ENCODE data around the gene CNN3.

Gene CNN3

DNA sequence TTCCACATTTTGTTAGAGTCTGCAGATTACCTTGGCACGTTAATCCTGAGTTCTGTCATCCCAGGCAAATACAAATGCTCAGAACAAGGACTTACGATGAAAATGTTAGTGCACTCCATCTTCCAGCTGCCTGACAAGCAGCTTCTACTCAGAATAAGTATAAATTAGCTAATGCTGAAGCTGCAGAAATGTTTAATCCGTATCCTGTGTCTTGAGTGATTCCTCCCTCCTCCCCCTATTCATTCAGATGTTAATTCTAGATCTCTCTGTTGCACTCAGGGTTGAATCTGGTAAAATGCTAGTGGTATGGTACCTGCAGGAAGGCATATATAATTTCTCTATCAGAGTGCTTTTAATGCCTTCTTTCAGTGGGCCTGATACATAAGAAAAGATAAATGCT lies 39.8 kb downstream of the CNN3 start:
- no peak for DNase-seq

DNA sequence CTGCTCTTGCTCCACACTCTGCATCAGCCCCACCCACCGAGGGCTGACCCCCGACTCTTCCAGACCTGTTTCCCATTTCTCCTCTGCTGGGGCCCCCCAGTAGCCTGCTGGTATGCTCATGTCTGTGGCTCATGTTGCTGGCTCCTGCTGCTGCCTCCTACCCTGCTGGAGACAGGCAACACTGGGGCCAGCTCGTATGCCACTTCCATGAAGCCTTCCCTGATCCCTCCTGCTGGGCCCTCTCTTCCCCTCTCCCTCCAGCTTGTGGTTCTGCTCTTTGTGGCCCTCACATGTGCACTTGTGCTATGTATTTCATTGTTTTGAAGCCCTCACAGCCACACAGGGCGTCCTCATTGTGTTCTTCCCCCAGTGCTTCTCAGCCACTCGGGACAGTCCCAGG lies 40.5 kb downstream of the CNN3 start:
- no peak for DNase-seq

DNA sequence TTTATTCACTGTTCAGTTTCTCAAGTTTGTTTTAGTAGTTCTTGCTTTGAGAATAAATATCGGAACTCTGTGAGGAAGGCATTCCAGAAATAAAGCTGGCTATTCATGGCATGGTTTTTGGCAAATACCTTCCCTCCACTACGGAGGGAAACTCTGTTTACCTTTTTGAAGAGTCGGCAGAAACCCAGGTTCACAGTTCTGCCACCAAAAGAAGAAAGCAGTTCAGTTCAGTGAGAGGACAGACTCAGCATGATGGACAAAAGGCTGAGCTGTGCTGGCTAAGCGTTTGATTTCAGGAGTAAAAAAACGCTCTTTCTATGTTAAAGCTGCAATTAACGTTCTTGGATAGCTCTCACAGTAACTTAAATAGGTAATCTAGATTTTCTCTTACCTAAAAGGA lies 42.4 kb downstream of the CNN3 start:
- no peak for DNase-seq

GRCh38 chr1:94884106-94884505 lies 42.8 kb downstream of the CNN3 start:
- DNase-seq = no peak

- DNase-seq = peak; percentile 24
These were observed 43.2 kb downstream of the CNN3 start for GRCh38 chr1:94883691-94884090.

DNA sequence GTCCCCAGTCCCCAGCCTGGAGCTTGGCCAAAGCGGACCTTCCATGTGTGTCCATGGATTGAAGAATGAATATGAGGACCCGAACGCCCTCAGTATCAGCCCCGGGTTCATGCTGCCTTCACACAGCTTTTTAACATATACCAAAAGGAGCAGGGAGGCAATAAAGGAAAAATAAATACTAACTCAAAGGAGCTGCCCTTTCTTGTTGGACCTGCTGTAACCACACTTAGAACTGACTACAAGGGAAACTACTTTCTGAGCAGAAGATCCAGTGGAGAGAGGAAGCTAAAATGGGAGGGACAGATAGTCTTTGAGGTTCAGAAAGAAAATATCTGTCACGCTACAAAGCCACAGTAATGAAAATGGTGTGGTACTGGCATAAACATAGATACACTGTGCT lies 48.6 kb downstream of the CNN3 start:
- DNase-seq = no peak

DNA sequence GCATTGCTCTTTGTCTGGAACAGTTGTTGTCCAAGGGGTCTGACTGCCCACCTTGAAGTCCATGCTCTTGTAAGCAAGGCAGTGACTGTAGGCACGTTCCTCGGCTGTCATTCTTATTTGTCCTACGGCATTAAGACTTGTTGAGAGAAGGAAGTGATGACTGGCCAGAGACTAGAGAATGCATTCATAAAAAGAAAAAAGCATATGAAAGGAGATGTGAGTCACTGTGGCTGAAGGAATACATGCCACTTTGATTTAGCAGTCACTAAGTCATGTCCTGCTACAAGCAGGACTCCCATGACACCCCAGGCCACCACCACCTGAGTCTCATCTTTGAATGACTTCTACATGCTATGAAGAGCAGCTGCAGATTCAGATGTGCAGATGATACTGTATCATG lies 50.5 kb downstream of the CNN3 start:
- no peak for DNase-seq

DNA sequence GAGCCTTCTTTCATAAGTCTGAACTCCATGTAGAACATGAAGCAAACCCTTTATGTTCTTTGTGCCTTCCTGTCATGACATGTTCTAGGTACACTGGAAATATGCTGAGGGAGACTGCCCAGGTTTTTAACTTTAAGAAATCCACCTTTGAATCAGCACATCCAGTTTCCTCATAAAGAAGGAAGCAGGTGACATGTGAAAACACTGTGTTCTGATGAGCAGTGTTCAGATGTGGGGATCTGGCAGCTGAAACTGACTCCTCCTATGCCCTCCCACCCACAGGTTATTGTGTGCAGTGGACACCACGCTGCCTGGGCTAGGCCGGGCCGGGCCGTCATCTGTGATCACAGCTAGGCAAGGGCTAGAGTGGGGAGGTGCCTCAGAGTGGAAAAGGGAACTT lies 51.1 kb downstream of the CNN3 start:
- no peak for DNase-seq

- no peak for DNase-seq
These were observed 52.5 kb downstream of the CNN3 start for GRCh38 chr1:94874423-94874822.

- no peak for DNase-seq
These were observed 53.2 kb downstream of the CNN3 start for GRCh38 chr1:94873520-94874351.

- DNase-seq = no peak
These were observed 54.0 kb downstream of the CNN3 start for GRCh38 chr1:94872771-94873495.

- DNase-seq = no peak
These were observed 55.9 kb downstream of the CNN3 start for GRCh38 chr1:94871031-94871430.

- no peak for DNase-seq
These were observed 60.6 kb downstream of the CNN3 start for GRCh38 chr1:94866164-94866807.

- DNase-seq = no peak
These were observed 61.5 kb downstream of the CNN3 start for GRCh38 chr1:94865360-94865759.

- no peak for DNase-seq
These were observed 62.1 kb downstream of the CNN3 start for GRCh38 chr1:94864821-94865220.

DNA sequence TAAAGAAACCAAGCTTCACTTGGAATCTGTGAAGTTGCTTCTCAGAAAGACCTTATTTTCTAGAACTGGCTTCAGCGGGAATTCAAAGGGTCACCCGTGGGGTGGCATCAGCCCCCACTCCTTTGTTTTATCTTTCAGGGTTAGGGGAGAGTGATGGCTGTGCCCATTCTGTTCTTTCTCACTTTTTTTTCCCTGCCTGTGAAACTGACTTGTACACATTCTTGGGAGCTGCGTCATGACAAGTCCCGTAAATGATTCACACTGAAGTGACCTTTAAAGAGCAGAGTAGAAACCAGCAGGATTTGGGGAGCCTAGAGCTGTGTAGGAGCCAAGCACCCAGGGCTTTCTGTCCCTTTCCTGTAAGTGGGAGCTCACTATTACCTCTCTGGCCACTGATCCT lies 63.0 kb downstream of the CNN3 start:
- no peak for DNase-seq

GRCh38 chr1:94863297-94863911 lies 63.5 kb downstream of the CNN3 start:
- DNase-seq = no peak

DNA sequence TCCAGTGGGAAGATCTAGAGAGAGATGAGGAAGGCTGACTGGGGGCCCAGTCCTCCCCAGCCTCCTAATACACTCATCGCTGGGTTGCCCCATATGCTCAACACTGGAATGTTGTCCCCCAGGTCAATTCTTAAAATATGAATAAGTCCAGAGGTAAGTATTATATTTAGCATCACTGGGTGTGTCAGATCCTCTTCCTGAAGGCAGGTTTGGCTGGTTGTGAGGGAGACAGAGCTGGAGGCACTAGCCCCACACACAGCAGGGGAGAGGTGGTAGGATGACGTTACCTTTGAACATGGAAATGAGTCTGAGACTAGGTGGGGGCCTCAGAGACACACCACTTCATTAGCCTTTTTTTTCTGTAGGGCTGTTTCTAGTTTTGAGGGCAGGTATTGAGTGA lies 64.2 kb downstream of the CNN3 start:
- no peak for DNase-seq

DNA sequence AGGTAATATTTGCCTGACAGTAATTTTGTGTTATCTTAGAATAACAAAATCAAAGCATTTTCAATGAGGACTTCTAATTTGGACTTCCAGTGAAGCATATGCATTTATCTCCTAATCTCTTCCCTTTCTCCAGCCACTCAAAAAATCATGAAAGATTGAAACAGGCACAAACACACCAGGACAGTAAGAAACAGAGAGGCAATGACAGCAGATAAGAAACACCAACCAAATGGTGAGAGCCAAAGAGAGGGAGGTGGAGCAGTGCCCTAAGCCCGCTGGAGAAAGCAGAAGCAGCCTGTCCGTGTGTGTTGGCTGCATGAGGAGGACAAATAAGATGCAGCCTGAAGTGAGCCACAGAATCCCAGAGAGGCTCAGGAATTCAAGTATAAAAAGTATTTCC lies 67.7 kb downstream of the CNN3 start:
- DNase-seq = no peak

GRCh38 chr1:94858276-94858675 lies 68.6 kb downstream of the CNN3 start:
- no peak for DNase-seq

- DNase-seq = no peak
These were observed 70.0 kb downstream of the CNN3 start for GRCh38 chr1:94856868-94857267.

GRCh38 chr1:94856004-94856403 lies 70.9 kb downstream of the CNN3 start:
- DNase-seq = no peak

DNA sequence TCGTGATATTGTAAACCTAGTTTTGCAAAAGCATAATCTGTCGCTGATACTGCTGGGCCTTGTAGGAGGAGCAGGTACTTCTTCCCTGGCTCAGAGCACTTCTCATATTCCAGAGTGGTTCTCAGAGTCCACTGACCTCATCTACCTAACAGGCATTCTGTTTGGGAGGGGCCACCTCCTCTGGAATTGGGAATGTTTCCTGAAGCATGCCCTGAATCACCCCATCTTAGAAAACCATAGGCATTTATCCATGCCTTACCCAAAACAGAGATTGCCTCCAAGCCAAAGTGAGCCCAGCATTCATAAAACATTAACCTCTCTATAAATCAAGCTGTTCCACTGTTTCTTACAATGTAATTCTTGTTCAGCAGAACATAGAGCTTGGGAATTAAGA lies 71.6 kb downstream of the CNN3 start:
- DNase-seq = no peak
